MM.1S (cell line): ENCODE data around the gene PLS3.

Experiments used
- CTCF ChIP-seq: fragments of 300-600 bp; sonication (generic); IDR thresholded peaks from 2 replicates; pipeline ENCODE4 v1.5.1; 2016; ENCODE audit warnings: antibody characterized with exemption, low read length, mixed read lengths
- EZH2phosphoT487 ChIP-seq: fragments of 300-600 bp; sonication (generic); IDR thresholded peaks from 2 replicates; pipeline ENCODE4 v1.6.1; 2018; ENCODE audit warnings: antibody characterized with exemption, low read length

- no peak for TF ChIP-seq EZH2phosphoT487
- TF ChIP-seq CTCF = no peak
These were observed 41.3 kb downstream of the PLS3 start for GRCh38 chrX:115602308-115602707.
